Measurements from ENCODE around the gene BCL3. TPM values are rescaled to one million over a fixed set of nuclear protein-coding genes. Genes with fewer than 3 reads are reported as not detected.

Gene BCL3
- total and polyA plus RNA-seq, 2 of the 13 experiments (the other 11 are each of a cell fraction or from before 2014, with no cell fraction given): 2.3 to 4.0 TPM

- TF ChIP-seq KDM5A (IDR thresholded peaks at IDR 0.05; ENCODE audit: borderline replicate concordance, low read length) (no peak), NFE2L2 (IDR thresholded peaks at IDR 0.05; ENCODE audit: low read length) (no peak), ZNF572 (CRISPR knock-in tag; IDR thresholded peaks at IDR 0.05) (no peak), SRSF1 (optimal IDR thresholded peaks at IDR 0.05; ENCODE audit: low read depth, low read length) (no peak), ARID2 (CRISPR knock-in tag; IDR thresholded peaks at IDR 0.05; ENCODE audit: borderline replicate concordance) (no peak), BRD4 (CRISPR knock-in tag; IDR thresholded peaks at IDR 0.05) (no peak), ZNF318 (CRISPR knock-in tag; IDR thresholded peaks at IDR 0.05) (no peak), GLMP (CRISPR knock-in tag; IDR thresholded peaks at IDR 0.05; ENCODE audit: borderline replicate concordance) (no peak), ZNF737 (CRISPR knock-in tag; IDR thresholded peaks at IDR 0.05; ENCODE audit: borderline replicate concordance) (no peak), SAP130 (CRISPR knock-in tag; IDR thresholded peaks at IDR 0.05; ENCODE audit: low read depth) (no peak), TRIM24 (CRISPR knock-in tag; IDR thresholded peaks at IDR 0.05) (no peak), ZNF614 (CRISPR knock-in tag; IDR thresholded peaks at IDR 0.05; ENCODE audit: borderline replicate concordance) (no peak)
Observed at GRCh38 chr19:44731081-44731480, 17.4 kb upstream of the BCL3 start (continued).
